GM23248 (cell line): ENCODE measurements around the gene DDTL.
"Not testable (repeated sequence)": the region's sequence is repeated elsewhere in the genome, so short reads cannot be mapped to it uniquely, and the experiment has no call there.

Experiments used
- EZH2 ChIP-seq: fragments of 200-600 bp; sonication (generic); IDR thresholded peaks from 2 replicates; pipeline ENCODE4 v1.6.1; 2018; ENCODE audit warnings: antibody characterized with exemption, mild to moderate bottlenecking; ENCODE audit not compliant: insufficient read depth, poor library complexity, severe bottlenecking
- EZH2phosphoT487 ChIP-seq: fragments of 200-600 bp; sonication (generic); IDR thresholded peaks from 2 replicates; pipeline ENCODE4 v1.6.1; 2018; ENCODE audit warnings: antibody characterized with exemption, moderate library complexity, mild to moderate bottlenecking, low read depth; ENCODE audit not compliant: insufficient read depth

DNA sequence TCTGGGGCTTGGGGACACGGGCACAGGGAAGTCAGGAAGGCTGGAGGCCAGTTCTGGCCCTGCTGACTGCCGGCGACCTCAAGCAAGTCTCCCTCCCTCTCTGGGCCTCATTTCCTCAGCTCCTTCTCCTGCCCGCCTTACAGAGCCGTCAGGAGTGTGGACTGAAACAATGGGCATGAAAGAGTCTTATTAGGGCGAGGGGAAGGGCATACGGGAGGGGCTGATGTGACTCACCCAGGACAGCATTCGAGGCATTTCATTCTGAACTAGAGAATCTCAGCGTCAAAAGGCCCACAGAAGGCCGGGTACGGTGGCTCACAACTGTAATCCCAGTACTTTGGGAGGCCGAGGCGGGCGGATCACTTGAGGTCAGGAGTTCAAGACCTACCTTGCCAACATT is 26.5 kb upstream of the DDTL start:
- not testable (repeated sequence) for TF ChIP-seq EZH2, EZH2phosphoT487
